Esophagus muscularis mucosa (tissue), 3 donors: Measurements from ENCODE around the gene MGAT4C.

Experiments
- CTCF ChIP-seq, 3 experiments: fragments of 200-600 bp in 2 of 3; fragments of 450-650 bp in 1 of 3; sonication (generic) in 2 of 3; IDR thresholded peaks; one replicate each; pipeline ENCODE4 v1.5.1; 2017 to 2019; ENCODE audit warnings: antibody characterized with exemption in 3 of 3, mild to moderate bottlenecking in 2 of 3, moderate library complexity in 1 of 3
- POLR2A ChIP-seq: fragments of 450-650 bp; IDR thresholded peaks from one replicate; pipeline ENCODE4 v1.6.1; 2017; ENCODE audit warnings: antibody characterized with exemption, moderate library complexity, mild to moderate bottlenecking, low read depth

- TF ChIP-seq POLR2A (no peak), CTCF (IDR thresholded peaks at IDR 0.05) (no peak)
Measured at GRCh38 chr12:86198696-86199444, 57.3 kb downstream of the MGAT4C start.
